HG03108 (cell line): ENCODE results near the gene SCAPER.
A peak's percentile ranks its signal among the peaks of the same experiment; 100 is the strongest.
"Not testable (repeated sequence)": the region's sequence is repeated elsewhere in the genome, so short reads cannot be mapped to it uniquely, and the experiment has no call there.

Source experiments
- ATAC-seq: cut with Tn5 transposase; IDR thresholded peaks from one replicate; pipeline ENCODE4 v1.9.1; 2021; ENCODE audit warnings: moderate library complexity; ENCODE audit not compliant: unreplicated experiment

The SCAPER gene

DNA sequence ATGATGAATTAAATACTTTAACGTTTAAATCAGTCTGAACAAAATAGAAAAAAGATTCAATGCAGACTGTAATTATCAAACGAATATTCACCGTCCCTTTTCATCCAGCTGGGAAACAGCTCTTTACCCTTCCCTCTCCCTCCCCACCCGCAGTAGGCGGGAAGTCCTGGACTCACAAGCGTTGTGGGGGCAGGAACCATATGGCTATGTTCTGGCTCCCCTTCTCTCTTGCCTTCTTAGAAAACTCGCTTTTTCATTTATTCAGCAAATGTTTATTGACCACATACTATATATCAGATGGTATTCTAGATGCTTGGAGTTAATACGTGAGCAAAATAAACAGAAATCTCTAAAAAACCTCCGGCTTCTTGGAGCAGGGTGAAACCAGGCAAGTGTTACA, 715 bp upstream of the SCAPER start:
- no peak for ATAC-seq

DNA sequence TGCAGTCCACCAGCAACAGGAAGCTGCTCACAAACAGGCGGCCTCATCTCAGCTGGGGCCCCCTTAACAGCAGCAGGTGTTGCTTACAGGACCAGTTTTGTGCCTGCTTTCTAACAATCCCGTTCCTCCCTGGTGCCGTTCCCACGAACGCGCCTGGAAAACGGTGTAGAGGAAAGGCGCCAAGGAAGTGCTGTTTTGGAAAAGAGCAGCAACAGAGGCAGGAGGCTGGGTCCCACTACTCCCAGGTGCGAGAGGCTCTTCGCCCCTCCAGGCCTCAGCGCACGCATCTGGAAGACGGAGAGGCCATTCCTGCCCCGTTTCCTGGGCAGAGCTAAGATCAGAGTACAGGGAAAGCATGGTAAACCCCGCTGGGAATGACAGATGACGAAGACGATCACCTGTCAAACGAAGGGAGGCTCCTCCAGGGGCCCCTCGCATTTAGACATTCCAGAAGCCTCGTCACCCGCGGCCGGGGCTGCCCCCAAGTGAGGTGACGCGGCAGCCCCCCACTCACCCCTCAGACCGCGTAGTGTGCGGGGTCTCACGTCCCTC, 603 bp downstream of the SCAPER start:
- peak; percentile 16 for ATAC-seq

DNA sequence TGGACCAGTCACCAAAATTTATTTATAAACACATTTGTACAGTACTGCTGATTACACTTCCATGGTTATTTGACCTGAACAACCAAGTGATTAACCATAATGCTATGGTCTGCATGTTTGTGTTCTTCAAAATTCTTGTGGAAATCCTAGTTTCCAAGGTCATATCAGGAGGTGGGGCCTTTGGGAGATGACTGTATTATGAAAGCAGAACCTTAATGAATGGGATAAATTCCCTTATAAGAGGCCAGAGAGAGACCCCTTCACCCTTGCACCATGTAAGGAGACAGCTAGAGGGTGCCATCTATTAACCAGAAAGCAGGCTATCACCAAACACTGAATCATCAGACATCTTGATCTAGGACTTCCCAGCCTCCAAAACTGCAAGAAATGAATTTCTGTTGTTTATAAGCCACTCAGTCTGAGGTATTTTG, 1.9 kb downstream of the SCAPER start:
- ATAC-seq: no peak

DNA sequence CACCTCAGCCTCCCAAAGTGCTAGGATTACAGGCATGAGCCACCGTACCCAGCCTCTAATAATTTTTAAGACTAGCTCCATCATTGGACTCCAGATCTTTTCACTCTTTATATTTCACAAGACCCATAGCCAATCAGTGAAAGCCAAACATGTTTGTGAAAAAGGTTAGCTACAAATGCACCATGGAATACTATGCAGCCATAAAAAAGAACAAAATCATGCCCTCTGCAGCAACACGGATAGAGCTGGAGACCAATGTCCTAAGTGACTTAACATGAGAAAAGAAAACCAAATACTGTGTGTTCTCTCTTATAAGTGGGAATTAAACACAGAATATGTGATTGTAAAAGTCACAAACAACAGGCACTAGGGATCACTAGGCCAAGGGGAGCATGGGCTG, 3.2 kb downstream of the SCAPER start:
- ATAC-seq: no peak

DNA sequence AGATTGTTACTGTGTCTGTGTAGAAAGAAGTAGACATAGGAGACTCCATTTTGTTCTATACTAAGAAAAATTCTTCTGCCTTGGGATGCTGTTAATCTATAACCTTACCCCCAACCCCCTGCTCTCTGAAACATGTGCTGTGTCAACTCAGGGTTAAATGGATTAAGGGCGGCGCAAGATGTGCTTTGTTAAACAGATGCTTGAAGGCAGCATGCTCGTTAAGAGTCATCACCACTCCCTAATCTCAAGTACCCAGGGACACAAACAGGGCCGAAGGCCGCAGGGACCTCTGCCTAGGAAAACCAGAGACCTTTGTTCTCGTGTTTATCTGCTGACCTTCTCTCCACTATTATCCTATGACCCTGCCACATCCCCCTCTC, 5.2 kb downstream of the SCAPER start:
- ATAC-seq: not testable (repeated sequence)

DNA sequence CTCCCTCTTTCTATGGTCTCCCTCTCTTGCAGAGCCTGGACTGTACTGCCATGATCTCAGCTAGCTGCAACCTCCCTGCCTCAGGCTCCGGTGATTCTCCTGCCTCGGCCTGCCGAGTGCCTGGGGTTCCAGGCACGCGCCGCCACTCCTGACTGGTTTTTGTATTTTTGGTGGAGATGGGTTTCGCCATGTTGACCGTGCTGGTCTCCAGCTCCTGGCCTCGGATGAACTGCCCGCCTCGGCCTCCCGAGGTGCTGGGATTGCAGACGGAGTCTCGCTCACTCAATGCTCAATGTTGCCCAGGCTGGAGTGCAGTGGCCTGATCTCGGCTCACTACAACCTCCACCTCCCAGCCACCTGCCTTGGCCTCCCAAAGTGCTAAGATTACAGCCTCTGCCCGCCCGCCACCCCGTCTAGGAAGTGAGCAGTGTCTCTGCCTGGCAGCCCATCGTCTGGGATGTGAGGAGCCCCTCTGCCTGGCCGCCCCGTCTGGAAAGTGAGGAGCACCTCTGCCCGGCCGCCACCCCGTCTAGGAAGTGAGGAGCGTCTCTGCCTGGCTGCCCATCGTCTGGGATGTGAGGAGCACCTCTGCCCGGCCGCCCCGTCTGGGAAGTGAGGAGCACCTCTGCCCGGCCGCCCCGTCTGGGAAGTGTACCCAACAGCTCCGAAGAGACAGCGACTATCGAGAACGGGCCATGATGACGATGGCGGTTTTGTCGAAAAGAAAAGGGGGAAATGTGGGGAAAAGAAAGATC, 5.8 kb downstream of the SCAPER start:
- not testable (repeated sequence) for ATAC-seq

DNA sequence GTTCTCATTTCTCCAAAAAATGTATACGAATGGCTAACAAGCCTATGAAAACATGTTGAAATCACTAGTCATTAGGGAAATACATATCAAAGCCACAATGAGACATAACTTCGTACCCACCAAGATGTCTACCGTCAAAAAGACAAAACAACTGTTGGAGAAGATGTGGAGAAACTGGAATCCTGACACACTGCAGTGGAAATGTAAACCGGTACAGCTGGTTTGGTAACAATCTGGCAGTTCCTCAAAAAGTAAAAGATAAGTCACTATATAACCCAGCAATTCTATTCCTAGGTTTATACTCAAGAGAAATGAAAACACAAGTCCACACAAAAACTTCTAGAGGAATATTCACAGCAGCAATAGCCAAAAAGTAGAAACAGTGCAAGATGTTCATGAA, 7.0 kb downstream of the SCAPER start:
- no peak for ATAC-seq

DNA sequence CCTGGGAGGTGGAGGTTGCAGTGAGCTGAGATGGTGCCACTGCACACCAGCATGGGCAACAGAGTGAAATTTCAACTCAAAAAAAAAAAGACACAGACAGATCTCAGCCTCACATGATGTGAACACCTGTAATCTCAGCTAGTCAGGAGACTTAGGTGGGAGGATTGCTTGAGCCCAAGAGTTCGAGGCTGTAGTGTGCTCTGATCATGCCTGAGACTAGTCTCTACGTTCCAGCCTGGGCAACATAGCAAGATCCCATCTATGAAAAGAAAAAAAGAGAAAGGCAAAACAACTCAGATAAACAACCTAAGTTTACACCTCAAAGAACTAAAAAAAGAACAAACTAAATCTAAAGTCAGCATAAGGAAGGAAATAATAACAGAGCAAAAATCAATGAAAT, 11.0 kb downstream of the SCAPER start:
- ATAC-seq: no peak

DNA sequence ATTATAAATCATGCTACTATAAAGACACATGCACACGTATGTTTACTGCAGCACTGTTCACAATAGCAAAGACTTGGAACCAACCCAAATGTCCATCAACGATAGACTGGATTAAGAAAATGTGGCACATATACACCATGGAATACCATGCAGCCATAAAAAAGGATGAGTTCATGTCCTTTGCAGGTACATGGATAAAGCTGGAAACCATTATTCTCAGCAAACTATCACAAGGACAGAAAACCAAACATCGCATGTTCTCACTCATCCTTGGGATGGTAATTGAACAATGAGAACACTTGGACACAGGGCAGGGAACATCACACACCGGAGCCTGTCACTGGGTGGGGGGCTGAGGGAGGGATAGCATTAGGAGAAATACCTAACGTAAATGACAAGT, 12.3 kb downstream of the SCAPER start:
- not testable (repeated sequence) for ATAC-seq

DNA sequence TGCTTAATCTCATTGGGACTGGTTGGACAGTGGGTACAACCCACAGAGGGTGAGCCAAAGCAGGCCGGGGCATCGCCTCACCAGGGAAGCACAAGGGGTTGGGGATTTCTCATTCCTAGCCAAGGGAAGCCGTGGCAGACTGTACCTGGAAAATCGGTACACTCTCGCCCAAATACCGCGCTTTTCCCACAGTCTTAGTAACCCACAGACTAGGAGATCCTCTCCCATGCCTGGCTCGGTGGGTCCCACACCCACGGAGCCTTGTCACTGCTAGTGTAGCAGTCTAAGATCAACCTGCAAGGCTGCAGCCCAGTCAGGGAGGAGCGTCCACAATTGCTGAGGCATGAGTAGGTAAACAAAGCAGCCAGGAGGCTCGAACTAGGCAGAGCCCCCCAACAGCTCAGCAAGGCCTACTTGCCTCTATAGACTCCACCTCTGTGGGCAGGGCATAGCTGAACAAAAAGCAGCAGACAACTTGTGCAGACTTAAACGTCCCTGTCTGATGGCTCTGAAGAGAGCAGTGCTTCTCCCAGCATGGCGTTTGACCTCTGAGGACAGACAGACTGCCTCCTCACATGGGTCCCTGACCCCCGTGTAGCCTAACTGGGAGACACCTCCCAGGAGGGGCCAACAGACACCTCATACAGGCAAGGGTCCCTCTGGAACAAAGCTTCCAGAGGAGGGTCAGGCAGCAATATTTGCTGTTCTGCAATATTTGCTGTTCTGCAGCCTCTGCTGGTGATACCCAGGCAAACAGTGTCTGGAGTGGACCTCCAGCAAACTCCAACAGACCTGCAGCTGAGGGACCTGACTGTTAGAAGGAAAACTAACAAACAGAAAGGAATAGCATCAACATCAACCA, 17.6 kb downstream of the SCAPER start:
- ATAC-seq: not testable (repeated sequence)

DNA sequence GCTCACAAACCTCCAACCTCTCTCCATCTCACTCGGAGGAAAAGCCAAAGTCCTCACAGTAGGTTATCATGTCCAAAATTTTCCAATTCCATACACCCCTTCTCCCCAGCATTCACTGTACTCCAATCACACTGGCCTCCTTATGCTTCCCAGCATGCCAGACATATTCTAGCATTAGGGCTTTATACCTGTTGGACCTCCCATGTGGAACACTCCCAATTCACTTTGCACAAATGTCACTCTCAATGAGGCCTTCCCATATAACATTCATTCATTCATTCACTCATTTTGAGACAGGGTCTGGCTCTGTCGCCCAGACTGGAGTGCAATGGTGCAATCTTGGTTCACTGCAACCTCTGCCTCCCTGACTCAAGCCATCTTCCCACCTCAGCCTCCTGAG, 19.9 kb downstream of the SCAPER start:
- no peak for ATAC-seq

DNA sequence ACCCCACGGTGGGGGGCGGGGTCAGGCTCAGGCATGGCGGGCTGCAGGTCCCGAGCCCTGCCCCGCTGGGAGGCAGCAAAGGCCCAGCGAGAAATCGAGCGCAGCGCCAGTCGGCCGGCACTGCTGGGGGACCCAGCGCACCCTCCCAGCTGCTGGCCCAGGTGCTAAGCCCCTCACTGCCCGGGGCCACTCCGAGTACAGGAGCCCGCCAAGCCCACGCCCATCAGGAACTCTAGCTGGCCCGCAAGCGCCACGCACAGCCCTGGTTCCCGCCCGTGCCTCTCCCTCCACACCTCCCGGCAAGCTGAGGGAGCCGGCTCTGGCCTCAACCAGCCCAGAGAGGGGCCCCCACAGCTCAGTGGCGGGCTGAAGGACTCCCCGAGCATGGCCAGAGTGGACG, 29.2 kb downstream of the SCAPER start:
- no peak for ATAC-seq

DNA sequence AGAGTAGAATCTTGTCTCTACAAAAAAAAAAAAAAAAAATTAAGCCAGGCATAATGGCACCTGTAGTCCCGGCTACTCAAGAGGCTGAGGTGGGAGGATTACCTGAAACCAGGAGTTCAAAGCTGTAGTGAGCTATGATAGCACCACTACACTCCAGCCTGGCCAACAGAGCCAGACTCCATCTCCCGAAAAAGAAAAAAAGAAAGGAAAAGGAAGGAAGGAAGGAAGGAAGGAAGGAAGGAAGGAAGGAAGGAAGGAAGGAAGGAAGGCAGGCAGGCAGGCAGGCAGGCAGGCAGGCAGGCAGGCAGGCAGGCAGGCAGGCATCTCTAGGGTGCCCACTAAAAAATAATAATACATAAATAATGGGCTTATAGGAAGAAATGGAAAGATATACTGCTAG, 32.1 kb downstream of the SCAPER start:
- ATAC-seq: not testable (repeated sequence)

DNA sequence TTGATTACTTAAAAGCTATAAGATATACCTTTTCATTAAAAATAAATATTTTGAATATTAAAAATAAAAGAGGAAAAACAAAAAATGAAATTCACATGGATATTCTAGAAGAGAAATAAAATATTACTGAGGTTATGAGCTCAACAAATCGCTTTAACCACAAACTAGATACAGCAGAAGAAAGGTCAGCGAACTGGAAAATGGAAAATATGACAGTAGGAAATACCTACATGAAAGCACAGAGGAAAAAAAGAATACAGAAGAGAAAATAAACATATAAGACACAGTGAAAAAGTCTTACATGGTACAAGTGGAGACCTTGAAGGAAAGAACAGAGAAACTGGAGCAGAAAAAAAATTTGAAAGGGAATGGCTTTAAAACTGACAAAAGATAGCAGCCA, 33.2 kb downstream of the SCAPER start:
- no peak for ATAC-seq

DNA sequence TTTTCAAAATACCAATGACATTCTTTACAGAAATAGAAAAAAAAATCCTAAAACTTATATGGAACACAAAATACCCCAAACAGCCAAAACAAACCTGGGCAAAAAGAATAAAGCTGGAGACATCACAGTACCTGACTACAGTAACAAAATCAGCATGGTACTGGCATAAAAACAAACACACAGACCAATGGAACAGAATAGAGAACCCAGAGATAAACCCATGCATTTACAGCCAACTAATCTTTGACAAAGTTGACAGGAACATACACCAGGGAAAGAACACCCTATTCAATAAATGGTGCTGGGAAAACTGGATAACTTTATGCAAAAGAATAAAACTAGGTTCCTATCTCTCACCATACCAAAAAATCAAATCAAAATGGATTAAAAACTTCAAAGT, 36.4 kb downstream of the SCAPER start:
- ATAC-seq: no peak

DNA sequence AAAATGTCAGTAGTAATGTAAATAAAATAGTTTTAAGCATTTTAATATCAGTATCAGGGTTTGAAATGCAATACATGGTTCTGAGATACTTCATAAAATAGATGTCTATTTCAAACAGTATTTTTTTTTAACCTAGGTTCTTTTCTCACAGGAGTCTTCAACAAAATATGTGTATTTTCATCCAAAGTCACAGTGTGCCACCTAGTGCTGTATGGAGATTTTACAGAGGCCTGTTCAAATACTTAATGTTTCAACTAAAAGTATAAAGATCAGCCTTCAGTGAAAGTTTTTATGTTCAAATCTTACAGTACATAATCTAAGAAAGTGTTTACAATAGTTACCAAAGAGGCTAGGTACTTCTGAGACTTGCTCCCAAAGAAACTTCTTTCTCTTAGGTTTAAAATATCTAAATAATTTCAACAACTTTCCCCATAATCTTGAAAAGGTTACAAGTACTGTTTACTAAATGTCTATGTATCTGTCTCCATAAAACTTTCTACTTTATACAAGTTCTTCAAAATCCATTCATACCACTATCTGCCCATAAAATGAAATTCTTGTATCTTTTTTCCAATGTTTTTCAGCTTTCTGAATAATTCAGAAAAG, 38.3 kb downstream of the SCAPER start:
- ATAC-seq: no peak

DNA sequence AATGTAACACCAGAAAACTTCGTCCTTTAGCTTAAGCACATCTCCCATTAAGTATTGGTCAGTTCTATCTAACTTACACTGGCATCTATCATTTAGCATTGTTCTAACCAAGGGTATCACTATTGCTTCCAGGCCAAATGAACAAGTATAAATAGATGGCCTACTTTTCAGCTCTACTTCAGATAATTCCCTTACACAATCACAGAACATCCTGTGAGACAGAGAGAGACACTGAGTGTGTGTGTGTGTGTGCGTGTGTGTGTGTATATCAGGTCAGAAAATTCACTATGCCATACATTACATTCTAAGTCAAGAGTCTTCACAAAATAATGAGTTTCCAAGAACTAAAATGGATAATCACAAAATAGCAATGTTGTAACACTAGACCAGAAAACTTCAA, 39.1 kb downstream of the SCAPER start:
- no peak for ATAC-seq

DNA sequence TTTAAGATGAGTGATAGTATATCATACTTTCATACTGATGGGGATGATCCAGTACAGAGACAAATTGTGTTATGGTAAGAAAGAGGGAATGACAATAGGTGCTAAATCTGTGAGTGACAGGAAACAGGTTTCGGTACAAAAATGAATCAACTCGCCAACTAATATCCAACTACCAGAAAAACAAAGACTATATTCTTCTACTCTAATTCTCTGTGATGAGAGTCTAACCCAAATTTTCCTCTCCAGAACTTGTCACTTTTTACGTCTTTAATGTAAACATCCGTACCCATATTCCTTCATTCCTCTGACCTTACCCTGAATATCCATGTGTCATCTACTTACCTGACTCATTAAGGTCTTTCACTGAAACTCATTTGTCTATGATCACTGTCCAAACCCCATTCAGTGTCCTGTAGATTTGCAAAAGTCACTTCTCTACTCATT, 39.6 kb downstream of the SCAPER start:
- ATAC-seq: no peak

DNA sequence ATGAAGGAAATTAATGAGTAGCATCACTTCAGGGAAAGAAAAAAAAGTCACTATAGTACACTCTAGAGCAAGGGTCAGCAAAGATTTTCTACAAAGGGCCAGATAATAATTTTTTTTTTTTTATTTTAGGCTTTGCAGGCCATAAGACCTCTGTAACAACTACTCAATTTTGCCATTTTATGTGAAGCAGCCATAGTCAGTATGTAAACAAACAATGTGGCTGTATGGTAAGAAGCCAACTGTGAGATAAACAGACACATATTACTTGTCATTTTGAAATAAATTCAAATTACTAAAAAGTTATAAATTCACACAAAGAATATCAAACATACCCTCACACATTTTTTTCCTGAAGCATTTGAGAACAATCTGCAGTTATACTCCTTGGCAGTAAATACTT, 40.6 kb downstream of the SCAPER start:
- no peak for ATAC-seq

DNA sequence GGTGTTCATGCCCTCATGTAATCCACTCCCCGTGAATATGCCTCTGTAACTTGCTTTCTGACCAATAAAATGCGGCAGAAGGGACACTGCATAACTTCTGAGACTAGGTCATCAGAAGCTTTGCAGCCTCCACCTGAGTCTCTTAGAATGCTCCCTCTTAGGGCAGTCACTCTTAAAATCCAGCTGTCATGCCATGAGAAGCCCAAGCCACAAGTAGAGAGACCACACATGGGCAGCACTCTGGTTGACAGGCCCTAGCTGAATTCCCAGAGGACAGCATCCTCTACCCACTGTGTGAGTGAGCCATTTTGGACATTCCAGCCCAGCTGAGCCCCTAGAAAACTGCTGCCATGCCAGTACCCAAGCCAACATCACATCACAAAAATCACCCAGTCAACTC, 41.4 kb downstream of the SCAPER start:
- no peak for ATAC-seq

DNA sequence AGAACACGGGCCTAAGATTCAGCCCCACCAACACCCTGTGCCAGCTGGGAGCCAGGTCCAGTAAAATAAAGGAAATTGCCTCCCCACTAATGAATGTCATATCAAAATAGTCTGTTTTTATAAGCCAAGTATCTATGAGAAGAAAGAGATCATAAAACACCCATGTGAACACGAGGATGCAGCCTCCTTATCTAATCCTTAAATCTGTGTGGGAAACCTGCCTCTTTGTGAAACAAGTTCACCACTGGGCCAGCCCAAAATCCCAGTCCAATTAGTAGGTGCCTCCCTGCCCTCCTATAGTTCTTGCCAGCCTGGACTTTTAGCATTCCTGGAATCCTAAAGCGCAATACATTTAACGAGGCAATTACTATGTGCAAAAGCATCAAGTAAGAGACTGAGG, 42.0 kb downstream of the SCAPER start:
- ATAC-seq: no peak
